ENCODE data around the gene CMC1.
"Not testable (repeated sequence)": the region's sequence is repeated elsewhere in the genome, so short reads cannot be mapped to it uniquely, and the experiment has no call there.

CMC1 gene

GRCh38 chr3:28243424-28244106 is 2.1 kb downstream of the CMC1 start:
- no peak for DNase-seq (ENCODE audit: low read depth in 2 of 3, low spot score in 2 of 3)

- no peak for DNase-seq (ENCODE audit: low read depth in 2 of 3, low spot score in 2 of 3)
Observed at GRCh38 chr3:28244491-28244890, 3.1 kb downstream of the CMC1 start.

GRCh38 chr3:28247286-28247685 is 5.9 kb downstream of the CMC1 start:
- DNase-seq (ENCODE audit: low read depth in 2 of 3, low spot score in 2 of 3), result no peak

- no peak for DNase-seq (ENCODE audit: low read depth in 2 of 3, low spot score in 2 of 3)
Observed at GRCh38 chr3:28250999-28251398, 9.6 kb downstream of the CMC1 start.

GRCh38 chr3:28252001-28252431 is 10.6 kb downstream of the CMC1 start:
- no peak for DNase-seq (ENCODE audit: low read depth in 2 of 3, low spot score in 2 of 3)

- no peak for DNase-seq (ENCODE audit: low read depth in 2 of 3, low spot score in 2 of 3)
Observed at GRCh38 chr3:28253040-28253715, 11.8 kb downstream of the CMC1 start.

- DNase-seq (ENCODE audit: low read depth in 2 of 3, low spot score in 2 of 3), result no peak
Observed at GRCh38 chr3:28262001-28262400, 20.6 kb downstream of the CMC1 start.

GRCh38 chr3:28265641-28266040 is 24.2 kb downstream of the CMC1 start:
- DNase-seq (ENCODE audit: low read depth in 2 of 3, low spot score in 2 of 3), result no peak

GRCh38 chr3:28267984-28268849 is 26.8 kb downstream of the CMC1 start:
- no peak for DNase-seq (ENCODE audit: low read depth in 2 of 3, low spot score in 2 of 3)

- no peak for DNase-seq (ENCODE audit: low read depth in 2 of 3, low spot score in 2 of 3)
Observed at GRCh38 chr3:28268989-28269388, 27.6 kb downstream of the CMC1 start.

GRCh38 chr3:28269884-28270283 is 28.5 kb downstream of the CMC1 start:
- DNase-seq (ENCODE audit: low read depth in 2 of 3, low spot score in 2 of 3), result not testable (repeated sequence)

GRCh38 chr3:28273837-28274236 is 32.4 kb downstream of the CMC1 start:
- no peak for DNase-seq (ENCODE audit: low read depth in 2 of 3, low spot score in 2 of 3)

- no peak for DNase-seq (ENCODE audit: low read depth in 2 of 3, low spot score in 2 of 3)
Observed at GRCh38 chr3:28278918-28279317, 37.5 kb downstream of the CMC1 start.

GRCh38 chr3:28279770-28280169 is 38.4 kb downstream of the CMC1 start:
- no peak for DNase-seq (ENCODE audit: low read depth in 2 of 3, low spot score in 2 of 3)

GRCh38 chr3:28280781-28281180 is 39.4 kb downstream of the CMC1 start:
- no peak for DNase-seq (ENCODE audit: low read depth in 2 of 3, low spot score in 2 of 3)

GRCh38 chr3:28286595-28286994 is 45.2 kb downstream of the CMC1 start:
- no peak for DNase-seq (ENCODE audit: low read depth in 2 of 3, low spot score in 2 of 3)

- DNase-seq (ENCODE audit: low read depth in 2 of 3, low spot score in 2 of 3), result no peak
Observed at GRCh38 chr3:28287046-28287445, 45.6 kb downstream of the CMC1 start.

GRCh38 chr3:28290863-28291300 is 49.5 kb downstream of the CMC1 start:
- no peak for DNase-seq (ENCODE audit: low read depth in 2 of 3, low spot score in 2 of 3)

GRCh38 chr3:28291577-28291976 is 50.2 kb downstream of the CMC1 start:
- DNase-seq (ENCODE audit: low read depth in 2 of 3, low spot score in 2 of 3), result no peak

GRCh38 chr3:28292622-28293021 is 51.2 kb downstream of the CMC1 start:
- no peak for DNase-seq (ENCODE audit: low read depth in 2 of 3, low spot score in 2 of 3)

- no peak for DNase-seq (ENCODE audit: low read depth in 2 of 3, low spot score in 2 of 3)
Observed at GRCh38 chr3:28294667-28295413, 53.4 kb downstream of the CMC1 start.
